ENCODE data around the gene SRRM2. TPM values are rescaled to one million over a fixed set of nuclear protein-coding genes. Genes with fewer than 3 reads are reported as not detected.

Gene SRRM2
- total and polyA plus RNA-seq, 2 experiments from 2014 or later: 321 to 592 TPM

- no peaks in the 10 kb centered on the region for H3K9me3 ChIP-seq (ENCODE audit: low read depth)
- peak; percentile 23 to 51 for DNase-seq (ENCODE audit: low read depth in 1 of 2, low spot score in 1 of 2)
- H3K36me3 ChIP-seq: peaks cover 15% of the 10 kb centered on the region
- H3K4me3 ChIP-seq: peak overlapping the region; percentile 67
- peaks cover 23% of the 10 kb centered on the region for H3K4me1 ChIP-seq (ENCODE audit: low read depth)
- TF ChIP-seq, protein P1, sequence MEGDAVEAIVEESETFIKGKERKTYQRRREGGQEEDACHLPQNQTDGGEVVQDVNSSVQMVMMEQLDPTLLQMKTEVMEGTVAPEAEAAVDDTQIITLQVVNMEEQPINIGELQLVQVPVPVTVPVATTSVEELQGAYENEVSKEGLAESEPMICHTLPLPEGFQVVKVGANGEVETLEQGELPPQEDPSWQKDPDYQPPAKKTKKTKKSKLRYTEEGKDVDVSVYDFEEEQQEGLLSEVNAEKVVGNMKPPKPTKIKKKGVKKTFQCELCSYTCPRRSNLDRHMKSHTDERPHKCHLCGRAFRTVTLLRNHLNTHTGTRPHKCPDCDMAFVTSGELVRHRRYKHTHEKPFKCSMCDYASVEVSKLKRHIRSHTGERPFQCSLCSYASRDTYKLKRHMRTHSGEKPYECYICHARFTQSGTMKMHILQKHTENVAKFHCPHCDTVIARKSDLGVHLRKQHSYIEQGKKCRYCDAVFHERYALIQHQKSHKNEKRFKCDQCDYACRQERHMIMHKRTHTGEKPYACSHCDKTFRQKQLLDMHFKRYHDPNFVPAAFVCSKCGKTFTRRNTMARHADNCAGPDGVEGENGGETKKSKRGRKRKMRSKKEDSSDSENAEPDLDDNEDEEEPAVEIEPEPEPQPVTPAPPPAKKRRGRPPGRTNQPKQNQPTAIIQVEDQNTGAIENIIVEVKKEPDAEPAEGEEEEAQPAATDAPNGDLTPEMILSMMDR (IDR thresholded peaks at IDR 0.05; ENCODE audit: low read depth, low read length): no peak
- H3K27me3 ChIP-seq: no peaks in the 10 kb centered on the region
- H3K27ac ChIP-seq: peak overlapping the region; percentile 99
Observed at GRCh38 chr16:2753733-2754020, 1.2 kb downstream of the SRRM2 start.

DNA sequence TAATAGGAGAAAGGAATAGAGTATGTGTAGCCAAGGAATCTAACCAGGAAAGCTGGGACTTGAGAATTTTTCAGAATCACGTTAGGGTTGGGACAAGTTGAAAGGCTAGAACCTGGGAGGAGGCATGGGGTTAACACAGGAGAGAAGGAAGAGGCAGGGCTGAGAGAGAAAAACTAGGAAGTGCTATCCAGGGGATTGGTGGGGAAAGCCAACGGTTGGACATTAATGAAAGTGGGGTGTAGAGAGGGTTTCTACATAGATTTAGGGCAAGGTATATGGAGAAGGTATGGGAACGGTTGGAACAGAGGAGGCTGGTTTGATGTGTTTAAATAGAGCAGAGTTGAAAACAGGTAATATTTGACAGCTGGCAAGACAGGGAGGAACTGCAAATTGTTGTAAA, 2.7 kb downstream of the SRRM2 start:
- no peaks in the 10 kb centered on the region for H3K27me3 ChIP-seq
- H3K4me3 ChIP-seq: peak overlapping the region; percentile 67
- peaks cover 23% of the 10 kb centered on the region for H3K4me1 ChIP-seq (ENCODE audit: low read depth)
- no peak for DNase-seq (ENCODE audit: low read depth in 1 of 2, low spot score in 1 of 2)
- TF ChIP-seq, protein P1 (IDR thresholded peaks at IDR 0.05; ENCODE audit: low read depth, low read length): no peak
- peaks cover 30% of the 10 kb centered on the region for H3K36me3 ChIP-seq
- no peaks in the 10 kb centered on the region for H3K9me3 ChIP-seq (ENCODE audit: low read depth)
- peak overlapping the region; percentile 99 for H3K27ac ChIP-seq

GRCh38 chr16:2756288-2757015, 4.0 kb downstream of the SRRM2 start:
- Histone ChIP-seq H3K27ac (peak overlapping the region; percentile 11), H3K4me3 (no peak overlapping the region), H3K36me3 (peaks cover 43% of the 10 kb centered on the region), H3K27me3 (no peaks in the 10 kb centered on the region), H3K9me3 (ENCODE audit: low read depth) (no peaks in the 10 kb centered on the region), H3K4me1 (ENCODE audit: low read depth) (peaks cover 20% of the 10 kb centered on the region)
- DNase-seq (ENCODE audit: low read depth in 1 of 2, low spot score in 1 of 2): no peak
- TF ChIP-seq, protein P1 (IDR thresholded peaks at IDR 0.05; ENCODE audit: low read depth, low read length): no peak

GRCh38 chr16:2757344-2757743, 4.9 kb downstream of the SRRM2 start:
- Histone ChIP-seq H3K4me3 (no peak overlapping the region), H3K36me3 (peaks cover 52% of the 10 kb centered on the region), H3K27ac (no peak overlapping the region), H3K27me3 (peaks cover 2% of the 10 kb centered on the region), H3K4me1 (ENCODE audit: low read depth) (peaks cover 17% of the 10 kb centered on the region), H3K9me3 (ENCODE audit: low read depth) (no peaks in the 10 kb centered on the region)
- TF ChIP-seq, protein P1 (IDR thresholded peaks at IDR 0.05; ENCODE audit: low read depth, low read length): no peak
- no peak for DNase-seq (ENCODE audit: low read depth in 1 of 2, low spot score in 1 of 2)

DNA sequence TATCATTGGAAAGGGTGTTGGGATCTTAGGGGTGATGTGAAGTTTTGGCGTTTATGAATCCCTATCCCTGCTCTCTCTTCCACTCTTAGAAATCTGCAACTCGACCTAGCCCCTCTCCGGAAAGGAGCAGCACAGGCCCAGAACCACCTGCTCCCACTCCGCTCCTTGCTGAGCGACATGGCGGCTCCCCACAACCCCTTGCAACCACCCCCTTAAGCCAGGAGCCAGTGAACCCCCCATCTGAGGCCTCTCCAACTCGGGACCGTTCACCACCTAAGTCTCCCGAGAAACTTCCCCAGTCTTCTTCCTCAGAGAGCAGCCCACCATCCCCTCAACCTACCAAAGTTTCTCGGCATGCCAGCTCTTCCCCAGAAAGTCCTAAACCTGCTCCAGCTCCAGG, 9.0 kb downstream of the SRRM2 start:
- H3K4me3 ChIP-seq: no peak overlapping the region
- H3K36me3 ChIP-seq: peaks cover 93% of the 10 kb centered on the region
- H3K27ac ChIP-seq: no peak overlapping the region
- TF ChIP-seq, protein P1 (IDR thresholded peaks at IDR 0.05; ENCODE audit: low read depth, low read length): no peak
- no peaks in the 10 kb centered on the region for H3K9me3 ChIP-seq (ENCODE audit: low read depth)
- DNase-seq (ENCODE audit: low read depth in 1 of 2, low spot score in 1 of 2): no peak
- peaks cover 4% of the 10 kb centered on the region for H3K27me3 ChIP-seq
- no peaks in the 10 kb centered on the region for H3K4me1 ChIP-seq (ENCODE audit: low read depth)
